Body of pancreas (tissue), 4 donors: ENCODE measurements around the gene ZNF668.

Experiments
- CTCF ChIP-seq, 7 experiments: fragments of 450-650 bp in 4 of 7; fragments of 200-600 bp in 3 of 7; sonication (generic) in 3 of 7; IDR thresholded peaks; one replicate each; pipeline ENCODE4 v1.5.1; 2016 to 2019; ENCODE audit warnings: antibody characterized with exemption in 7 of 7
- POLR2A ChIP-seq, 3 donors: fragments of 450-650 bp; IDR thresholded peaks; one replicate each; pipeline ENCODE4 v1.6.1; 2016; ENCODE audit warnings: antibody characterized with exemption in 3 of 3, mild to moderate bottlenecking in 2 of 3

- TF ChIP-seq CTCF (IDR thresholded peaks at IDR 0.05): no peak
- TF ChIP-seq POLR2A (IDR thresholded peaks at IDR 0.05): no peak
These were observed 13.9 kb upstream of the ZNF668 start for GRCh38 chr16:31087971-31088370.
